HG03442 (cell line): ENCODE data around the gene GNB1.
"Not testable (repeated sequence)": the region's sequence is repeated elsewhere in the genome, so short reads cannot be mapped to it uniquely, and the experiment has no call there.

ENCODE experiments used
- ATAC-seq: cut with Tn5 transposase; IDR thresholded peaks from one replicate; pipeline ENCODE4 v1.9.1; 2021; ENCODE audit warnings: mild to moderate bottlenecking, moderate library complexity; ENCODE audit not compliant: unreplicated experiment

The GNB1 gene

GRCh38 chr1:1892079-1892762 lies 1.3 kb upstream of the GNB1 start:
- no peak for ATAC-seq

GRCh38 chr1:1891349-1892078 lies 627 bp upstream of the GNB1 start:
- ATAC-seq = peak; percentile 2

GRCh38 chr1:1889847-1890505 lies 911 bp downstream of the GNB1 start:
- ATAC-seq = peak; percentile 27

GRCh38 chr1:1889090-1889750 lies 1.7 kb downstream of the GNB1 start:
- ATAC-seq = no peak

- not testable (repeated sequence) for ATAC-seq
Observed at GRCh38 chr1:1883890-1884289, 7.0 kb downstream of the GNB1 start.

- ATAC-seq = no peak
Observed at GRCh38 chr1:1883092-1883873, 7.6 kb downstream of the GNB1 start.

GRCh38 chr1:1881727-1882126 lies 9.2 kb downstream of the GNB1 start:
- no peak for ATAC-seq

- ATAC-seq = no peak
Observed at GRCh38 chr1:1880617-1881312, 10.1 kb downstream of the GNB1 start.

GRCh38 chr1:1879942-1880341 lies 10.9 kb downstream of the GNB1 start:
- ATAC-seq = no peak

- no peak for ATAC-seq
Observed at GRCh38 chr1:1877865-1878436, 12.9 kb downstream of the GNB1 start.

- no peak for ATAC-seq
Observed at GRCh38 chr1:1876335-1876930, 14.5 kb downstream of the GNB1 start.

- no peak for ATAC-seq
Observed at GRCh38 chr1:1875932-1876331, 15.0 kb downstream of the GNB1 start.

- no peak for ATAC-seq
Observed at GRCh38 chr1:1874901-1875300, 16.0 kb downstream of the GNB1 start.

- ATAC-seq = no peak
Observed at GRCh38 chr1:1873186-1873585, 17.7 kb downstream of the GNB1 start.

- ATAC-seq = no peak
Observed at GRCh38 chr1:1872329-1872994, 18.4 kb downstream of the GNB1 start.

GRCh38 chr1:1869469-1869868 lies 21.4 kb downstream of the GNB1 start:
- ATAC-seq = no peak

- ATAC-seq = no peak
Observed at GRCh38 chr1:1867164-1867563, 23.7 kb downstream of the GNB1 start.

GRCh38 chr1:1862905-1863547 lies 27.9 kb downstream of the GNB1 start:
- no peak for ATAC-seq
